GM23338 (cell line): ENCODE measurements around the gene RAPGEF5. TPM values are rescaled to one million over a fixed set of nuclear protein-coding genes. Genes with fewer than 3 reads are reported as not detected.

Source experiments
- ATAC-seq: fragments of 200-7000 bp; cut with Tn5 transposase; 3 replicates; pipeline ENCODE4 v1.9.1; 2020
- DNase-seq: peaks from one replicate; pipeline ENCODE4 v3.0.0-alpha.2; 2015; ENCODE audit warnings: low spot score
- H2AFZ ChIP-seq: fragments of 200-600 bp; sonication (generic); 2 replicates; pipeline ENCODE4 v1.8.0; 2016; ENCODE audit warnings: antibody characterized with exemption, mild to moderate bottlenecking, moderate library complexity
- H3F3A ChIP-seq: fragments of 200-600 bp; sonication (generic); replicated peaks from 2 replicates; pipeline ENCODE4 v1.8.0; 2017; ENCODE audit warnings: antibody characterized with exemption, mixed run types, low read depth
- H3K27ac ChIP-seq: fragments of 200-600 bp; sonication (generic); 2 replicates; pipeline ENCODE4 v1.6.1; 2016; ENCODE audit warnings: low read depth
- H3K27me3 ChIP-seq: fragments of 200-600 bp; sonication (generic); 2 replicates; pipeline ENCODE4 v1.8.0; 2016; ENCODE audit warnings: mild to moderate bottlenecking, mixed run types, moderate library complexity; ENCODE audit not compliant: insufficient read depth
- H3K36me3 ChIP-seq: fragments of 200-600 bp; sonication (generic); 2 replicates; pipeline ENCODE4 v1.8.0; 2016; ENCODE audit warnings: mild to moderate bottlenecking; ENCODE audit not compliant: insufficient read depth
- H3K4me1 ChIP-seq: fragments of 200-600 bp; sonication (generic); 2 replicates; pipeline ENCODE4 v1.8.0; 2016; ENCODE audit warnings: mild to moderate bottlenecking, moderate library complexity; ENCODE audit not compliant: insufficient read depth
- H3K4me2 ChIP-seq: fragments of 200-600 bp; sonication (generic); 2 replicates; pipeline ENCODE4 v1.7.1; 2017; ENCODE audit warnings: mixed run types
- H3K4me3 ChIP-seq: fragments of 200-600 bp; sonication (generic); 2 replicates; pipeline ENCODE4 v1.6.1; 2016; ENCODE audit warnings: mixed run types
- H3K79me2 ChIP-seq: fragments of 200-600 bp; sonication (generic); replicated peaks from 2 replicates; pipeline ENCODE4 v1.8.0; 2017; ENCODE audit warnings: mild to moderate bottlenecking; ENCODE audit not compliant: insufficient read depth
- H3K9me2 ChIP-seq: fragments of 200-600 bp; sonication (generic); 2 replicates; pipeline ENCODE4 v1.8.0; 2017; ENCODE audit not compliant: insufficient read depth
- H4K20me1 ChIP-seq: fragments of 200-600 bp; sonication (generic); replicated peaks from 2 replicates; pipeline ENCODE4 v1.8.0; 2017; ENCODE audit warnings: mild to moderate bottlenecking; ENCODE audit not compliant: insufficient read depth
- H3K27ac Mint-ChIP-seq: 2 replicates; pipeline ENCODE4 v1.8.0; 2020; ENCODE audit warnings: inconsistent platforms, mild to moderate bottlenecking, moderate library complexity, mixed read lengths
- H3K27me3 Mint-ChIP-seq: 3 replicates; pipeline ENCODE4 v1.8.0; 2022; ENCODE audit warnings: low read depth, mild to moderate bottlenecking, moderate library complexity, mixed read lengths, inconsistent platforms; ENCODE audit not compliant: insufficient read depth, poor library complexity
- H3K36me3 Mint-ChIP-seq: 3 replicates; pipeline ENCODE4 v1.8.0; 2021; ENCODE audit warnings: low read depth, mild to moderate bottlenecking, inconsistent platforms, moderate library complexity, mixed read lengths
- H3K4me1 Mint-ChIP-seq: 3 replicates; pipeline ENCODE4 v1.8.0; 2020; ENCODE audit warnings: mild to moderate bottlenecking, inconsistent platforms, mixed read lengths
- H3K4me3 Mint-ChIP-seq: 3 replicates; pipeline ENCODE4 v1.8.0; 2021; ENCODE audit warnings: moderate library complexity, mild to moderate bottlenecking, inconsistent platforms, mixed read lengths
- H3K9me3 Mint-ChIP-seq: 3 replicates; pipeline ENCODE4 v1.8.0; 2020; ENCODE audit warnings: moderate library complexity, mild to moderate bottlenecking, inconsistent platforms, mixed read lengths
- CREB1 ChIP-seq: fragments of 250-450 bp; sonication (Bioruptor Pico); IDR thresholded peaks from 2 replicates; pipeline ENCODE4 v1.5.0; 2020; ENCODE audit warnings: low read depth, mild to moderate bottlenecking, moderate library complexity
- EZH2 ChIP-seq: fragments of 200-600 bp; sonication (generic); IDR thresholded peaks from one replicate; pipeline ENCODE4 v1.8.0; 2017; ENCODE audit warnings: antibody characterized with exemption, mild to moderate bottlenecking, low read depth; ENCODE audit not compliant: unreplicated experiment
- EZH2phosphoT487 ChIP-seq: fragments of 200-600 bp; sonication (generic); IDR thresholded peaks from one replicate; pipeline ENCODE4 v1.8.1; 2018; ENCODE audit warnings: antibody characterized with exemption; ENCODE audit not compliant: unreplicated experiment
- JUNB ChIP-seq: IDR thresholded peaks from one replicate; pipeline ENCODE4 v1.6.1; 2016; ENCODE audit warnings: antibody characterized with exemption; ENCODE audit not compliant: unreplicated experiment
- NANOG ChIP-seq: IDR thresholded peaks from 2 replicates; pipeline ENCODE4 v1.6.1; 2016; ENCODE audit warnings: antibody characterized with exemption, borderline replicate concordance
- POLR2AphosphoS5 ChIP-seq: IDR thresholded peaks from 2 replicates; pipeline ENCODE4 v1.6.1; 2016; ENCODE audit warnings: antibody characterized with exemption, low read depth
- ZNF114 ChIP-seq: fragments of 250-450 bp; sonication (Bioruptor Pico); IDR thresholded peaks from 2 replicates; pipeline ENCODE4 v1.5.0; 2020; ENCODE audit warnings: mild to moderate bottlenecking, moderate library complexity
- ZNF331 ChIP-seq: fragments of 250-450 bp; sonication (Bioruptor Pico); IDR thresholded peaks from 2 replicates; pipeline ENCODE4 v1.5.0; 2020; ENCODE audit warnings: low read depth, mild to moderate bottlenecking, moderate library complexity
- polyA plus RNA-seq: library from polyadenylated mRNA; unstranded; fragments of >200 nt; fragmentation: Nextera tagmentation; extraction: Ambion mirVana; gene quantifications from 2 replicates; pipeline ENCODE4 v1.2.1, GENCODE V29; 2016
- total RNA-seq: library from RNA; depleted of rRNA; stranded (reverse); fragments of >200 nt; shearing (Covaris generic); gene quantifications from 2 replicates; pipeline ENCODE4 v1.2.3, GENCODE V29; 2014
- TF ChIP-seq, protein P1 (sequence below): IDR thresholded peaks from one replicate; pipeline ENCODE4 v1.6.1; 2018; ENCODE audit warnings: antibody characterized with exemption; ENCODE audit not compliant: unreplicated experiment
- TF ChIP-seq, protein P2 (sequence below): IDR thresholded peaks from 2 replicates; pipeline ENCODE4 v1.6.1; 2016; ENCODE audit warnings: antibody characterized with exemption
- TF ChIP-seq, protein P3 (sequence below), 2 experiments: fragments of 200-600 bp in 1 of 2; sonication (generic) in 1 of 2; conservative IDR thresholded peaks; 2 replicates each; pipeline versions ENCODE4 v1.5.1 to v1.6.1; 2016 to 2017; ENCODE audit warnings: antibody characterized with exemption in 2 of 2, low read depth in 2 of 2, mild to moderate bottlenecking in 2 of 2, moderate library complexity in 1 of 2

RAPGEF5 gene
- total and polyA plus RNA-seq, 2 experiments from 2014 or later = 6.3 to 13.1 TPM

DNA sequence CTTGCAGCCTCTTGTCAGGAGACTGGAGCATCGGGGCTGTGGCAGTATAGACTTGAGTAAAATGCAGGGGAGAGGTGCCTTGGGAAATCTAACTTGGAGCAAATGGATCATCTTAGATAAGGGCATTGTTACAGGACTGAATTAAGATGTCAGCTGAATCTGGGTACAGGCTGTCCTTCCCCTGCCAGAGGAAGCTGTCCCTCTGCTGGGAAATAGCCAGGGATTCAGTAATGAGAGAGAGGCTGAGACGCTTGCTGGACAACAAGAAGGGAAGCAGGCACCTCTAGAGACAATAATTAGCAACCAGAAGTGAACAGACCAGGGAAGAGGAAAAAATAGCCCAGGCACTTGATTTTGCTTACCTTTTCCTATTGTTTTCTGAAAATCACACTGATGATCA lies 20.7 kb upstream of the RAPGEF5 start (continued):
- TF ChIP-seq JUNB = no peak
- TF ChIP-seq, protein P1, sequence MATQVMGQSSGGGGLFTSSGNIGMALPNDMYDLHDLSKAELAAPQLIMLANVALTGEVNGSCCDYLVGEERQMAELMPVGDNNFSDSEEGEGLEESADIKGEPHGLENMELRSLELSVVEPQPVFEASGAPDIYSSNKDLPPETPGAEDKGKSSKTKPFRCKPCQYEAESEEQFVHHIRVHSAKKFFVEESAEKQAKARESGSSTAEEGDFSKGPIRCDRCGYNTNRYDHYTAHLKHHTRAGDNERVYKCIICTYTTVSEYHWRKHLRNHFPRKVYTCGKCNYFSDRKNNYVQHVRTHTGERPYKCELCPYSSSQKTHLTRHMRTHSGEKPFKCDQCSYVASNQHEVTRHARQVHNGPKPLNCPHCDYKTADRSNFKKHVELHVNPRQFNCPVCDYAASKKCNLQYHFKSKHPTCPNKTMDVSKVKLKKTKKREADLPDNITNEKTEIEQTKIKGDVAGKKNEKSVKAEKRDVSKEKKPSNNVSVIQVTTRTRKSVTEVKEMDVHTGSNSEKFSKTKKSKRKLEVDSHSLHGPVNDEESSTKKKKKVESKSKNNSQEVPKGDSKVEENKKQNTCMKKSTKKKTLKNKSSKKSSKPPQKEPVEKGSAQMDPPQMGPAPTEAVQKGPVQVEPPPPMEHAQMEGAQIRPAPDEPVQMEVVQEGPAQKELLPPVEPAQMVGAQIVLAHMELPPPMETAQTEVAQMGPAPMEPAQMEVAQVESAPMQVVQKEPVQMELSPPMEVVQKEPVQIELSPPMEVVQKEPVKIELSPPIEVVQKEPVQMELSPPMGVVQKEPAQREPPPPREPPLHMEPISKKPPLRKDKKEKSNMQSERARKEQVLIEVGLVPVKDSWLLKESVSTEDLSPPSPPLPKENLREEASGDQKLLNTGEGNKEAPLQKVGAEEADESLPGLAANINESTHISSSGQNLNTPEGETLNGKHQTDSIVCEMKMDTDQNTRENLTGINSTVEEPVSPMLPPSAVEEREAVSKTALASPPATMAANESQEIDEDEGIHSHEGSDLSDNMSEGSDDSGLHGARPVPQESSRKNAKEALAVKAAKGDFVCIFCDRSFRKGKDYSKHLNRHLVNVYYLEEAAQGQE = no peak
- TF ChIP-seq ZNF114 (CRISPR knock-in tag) = no peak
- TF ChIP-seq EZH2 = no peak
- TF ChIP-seq ZNF331 = no peak
- TF ChIP-seq, protein P2, sequence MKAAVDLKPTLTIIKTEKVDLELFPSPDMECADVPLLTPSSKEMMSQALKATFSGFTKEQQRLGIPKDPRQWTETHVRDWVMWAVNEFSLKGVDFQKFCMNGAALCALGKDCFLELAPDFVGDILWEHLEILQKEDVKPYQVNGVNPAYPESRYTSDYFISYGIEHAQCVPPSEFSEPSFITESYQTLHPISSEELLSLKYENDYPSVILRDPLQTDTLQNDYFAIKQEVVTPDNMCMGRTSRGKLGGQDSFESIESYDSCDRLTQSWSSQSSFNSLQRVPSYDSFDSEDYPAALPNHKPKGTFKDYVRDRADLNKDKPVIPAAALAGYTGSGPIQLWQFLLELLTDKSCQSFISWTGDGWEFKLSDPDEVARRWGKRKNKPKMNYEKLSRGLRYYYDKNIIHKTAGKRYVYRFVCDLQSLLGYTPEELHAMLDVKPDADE = no peak
- no peak for TF ChIP-seq EZH2phosphoT487
- no peak for TF ChIP-seq POLR2AphosphoS5
- TF ChIP-seq CREB1 (CRISPR knock-in tag) = no peak
- TF ChIP-seq, protein P3, sequence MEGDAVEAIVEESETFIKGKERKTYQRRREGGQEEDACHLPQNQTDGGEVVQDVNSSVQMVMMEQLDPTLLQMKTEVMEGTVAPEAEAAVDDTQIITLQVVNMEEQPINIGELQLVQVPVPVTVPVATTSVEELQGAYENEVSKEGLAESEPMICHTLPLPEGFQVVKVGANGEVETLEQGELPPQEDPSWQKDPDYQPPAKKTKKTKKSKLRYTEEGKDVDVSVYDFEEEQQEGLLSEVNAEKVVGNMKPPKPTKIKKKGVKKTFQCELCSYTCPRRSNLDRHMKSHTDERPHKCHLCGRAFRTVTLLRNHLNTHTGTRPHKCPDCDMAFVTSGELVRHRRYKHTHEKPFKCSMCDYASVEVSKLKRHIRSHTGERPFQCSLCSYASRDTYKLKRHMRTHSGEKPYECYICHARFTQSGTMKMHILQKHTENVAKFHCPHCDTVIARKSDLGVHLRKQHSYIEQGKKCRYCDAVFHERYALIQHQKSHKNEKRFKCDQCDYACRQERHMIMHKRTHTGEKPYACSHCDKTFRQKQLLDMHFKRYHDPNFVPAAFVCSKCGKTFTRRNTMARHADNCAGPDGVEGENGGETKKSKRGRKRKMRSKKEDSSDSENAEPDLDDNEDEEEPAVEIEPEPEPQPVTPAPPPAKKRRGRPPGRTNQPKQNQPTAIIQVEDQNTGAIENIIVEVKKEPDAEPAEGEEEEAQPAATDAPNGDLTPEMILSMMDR (conservative IDR thresholded peaks at IDR 0.05; ENCODE audit: low read depth in 2 of 2) = no peak
- TF ChIP-seq NANOG = no peak

DNA sequence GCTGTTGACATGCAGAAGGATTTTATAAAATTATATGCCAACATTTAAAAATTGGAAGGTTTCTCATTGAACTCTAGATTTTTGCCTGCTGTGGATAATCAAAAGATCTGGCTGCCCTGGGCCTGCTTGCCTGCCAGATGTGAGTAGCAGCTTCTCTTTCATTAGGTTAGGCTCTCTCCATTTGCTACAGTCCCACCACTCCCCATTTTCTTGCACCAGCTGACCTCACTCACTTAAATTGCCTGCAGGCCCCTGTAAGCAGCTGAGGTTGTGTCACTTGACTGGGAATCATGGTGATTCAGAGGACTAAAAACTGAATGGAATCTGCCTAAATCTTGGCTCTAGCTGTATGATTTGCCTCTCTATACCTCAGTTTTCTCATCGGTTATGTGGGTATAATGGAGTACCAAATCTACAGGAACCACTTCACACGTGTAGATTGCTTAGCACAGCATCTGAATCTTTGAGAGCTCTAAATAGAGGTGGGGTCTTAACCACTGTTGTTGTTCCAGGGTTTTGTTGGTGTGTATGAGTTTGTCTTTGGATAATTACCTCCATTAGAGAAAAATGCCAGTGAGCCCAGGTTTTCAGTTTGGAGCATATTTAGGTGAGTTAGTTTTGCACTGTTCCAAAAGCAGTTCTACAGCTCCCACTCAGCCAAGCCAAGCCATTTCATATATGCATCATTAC lies 18.6 kb upstream of the RAPGEF5 start:
- no peak for ATAC-seq
- H3K27me3 ChIP-seq = no peaks in the 10 kb centered on the region
- H2AFZ ChIP-seq = no peak overlapping the region
- DNase-seq = no peak
- no peak overlapping the region for H3K27ac Mint-ChIP-seq
- no peak overlapping the region for H3K4me2 ChIP-seq
- peaks cover 7% of the 10 kb centered on the region; the same call in 2 of the 3 replicates for H3K4me1 Mint-ChIP-seq
- peaks cover 2% of the 10 kb centered on the region for H3K27me3 Mint-ChIP-seq
- H3K4me3 ChIP-seq = no peak overlapping the region
- TF ChIP-seq ZNF331 = no peak
- H3K9me3 Mint-ChIP-seq = no peaks in the 10 kb centered on the region
- no peaks in the 10 kb centered on the region for H3K36me3 Mint-ChIP-seq
- no peak overlapping the region for H3K4me3 Mint-ChIP-seq
- no peak overlapping the region for H3K27ac ChIP-seq
- H3K4me1 ChIP-seq = no peaks in the 10 kb centered on the region
- no peaks in the 10 kb centered on the region for H3K79me2 ChIP-seq
- H3K9me2 ChIP-seq = no peaks in the 10 kb centered on the region
- H3K36me3 ChIP-seq = no peaks in the 10 kb centered on the region
- H3F3A ChIP-seq = no peaks in the 10 kb centered on the region
- H4K20me1 ChIP-seq = no peaks in the 10 kb centered on the region
